ENCODE measurements around the gene SSTR1. TPM values are rescaled to one million over a fixed set of nuclear protein-coding genes. Genes with fewer than 3 reads are reported as not detected.

The SSTR1 gene
- total RNA-seq, 4 donors from 2014 or later = 0.19 to 0.67 TPM; not detected in 2

DNA sequence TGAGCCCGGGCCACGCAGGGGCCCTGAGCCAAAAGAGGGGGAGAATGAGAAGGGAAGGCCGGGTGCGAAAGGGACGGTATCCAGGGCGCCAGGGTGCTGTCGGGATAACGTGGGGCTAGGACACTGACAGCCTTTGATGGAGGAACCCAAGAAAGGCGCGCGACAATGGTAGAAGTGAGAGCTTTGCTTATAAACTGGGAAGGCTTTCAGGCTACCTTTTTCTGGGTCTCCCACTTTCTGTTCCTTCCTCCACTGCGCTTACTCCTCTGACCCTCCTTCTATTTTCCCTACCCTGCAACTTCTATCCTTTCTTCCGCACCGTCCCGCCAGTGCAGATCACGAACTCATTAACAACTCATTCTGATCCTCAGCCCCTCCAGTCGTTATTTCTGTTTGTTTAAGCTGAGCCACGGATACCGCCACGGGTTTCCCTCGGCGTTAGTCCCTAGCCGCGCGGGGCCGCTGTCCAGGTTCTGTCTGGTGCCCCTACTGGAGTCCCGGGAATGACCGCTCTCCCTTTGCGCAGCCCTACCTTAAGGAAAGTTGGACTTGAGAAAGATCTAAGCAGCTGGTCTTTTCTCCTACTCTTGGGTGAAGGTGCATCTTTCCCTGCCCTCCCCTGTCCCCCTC is 3.0 kb downstream of the SSTR1 start:
- 4 to 10% methylated on average over 18 to 27 of the region's 29 CpGs for WGBS, 2 donors
- H3K27ac ChIP-seq = no peak overlapping the region
- no peak for TF ChIP-seq POLR2A (IDR thresholded peaks at IDR 0.05)
- TF ChIP-seq, protein P1, sequence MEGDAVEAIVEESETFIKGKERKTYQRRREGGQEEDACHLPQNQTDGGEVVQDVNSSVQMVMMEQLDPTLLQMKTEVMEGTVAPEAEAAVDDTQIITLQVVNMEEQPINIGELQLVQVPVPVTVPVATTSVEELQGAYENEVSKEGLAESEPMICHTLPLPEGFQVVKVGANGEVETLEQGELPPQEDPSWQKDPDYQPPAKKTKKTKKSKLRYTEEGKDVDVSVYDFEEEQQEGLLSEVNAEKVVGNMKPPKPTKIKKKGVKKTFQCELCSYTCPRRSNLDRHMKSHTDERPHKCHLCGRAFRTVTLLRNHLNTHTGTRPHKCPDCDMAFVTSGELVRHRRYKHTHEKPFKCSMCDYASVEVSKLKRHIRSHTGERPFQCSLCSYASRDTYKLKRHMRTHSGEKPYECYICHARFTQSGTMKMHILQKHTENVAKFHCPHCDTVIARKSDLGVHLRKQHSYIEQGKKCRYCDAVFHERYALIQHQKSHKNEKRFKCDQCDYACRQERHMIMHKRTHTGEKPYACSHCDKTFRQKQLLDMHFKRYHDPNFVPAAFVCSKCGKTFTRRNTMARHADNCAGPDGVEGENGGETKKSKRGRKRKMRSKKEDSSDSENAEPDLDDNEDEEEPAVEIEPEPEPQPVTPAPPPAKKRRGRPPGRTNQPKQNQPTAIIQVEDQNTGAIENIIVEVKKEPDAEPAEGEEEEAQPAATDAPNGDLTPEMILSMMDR (IDR thresholded peaks at IDR 0.05) = no peak
- intact Hi-C loops (cut with DNase I) = no loop called here
- H3K36me3 ChIP-seq = no peaks in the 10 kb centered on the region
- peaks cover 6 to 44% (median 21%) of the 10 kb centered on the region in 3 donors for H3K4me1 ChIP-seq
- H3K27me3 ChIP-seq = peaks cover 0 to 68% (median 12%) of the 10 kb centered on the region in 4 donors
- no peaks in the 10 kb centered on the region for H3K9me3 ChIP-seq
- peak overlapping the region in 3 of 4 donors; percentile 39 to 61 (median 42) for H3K4me3 ChIP-seq
- DNase-seq = no peak

DNA sequence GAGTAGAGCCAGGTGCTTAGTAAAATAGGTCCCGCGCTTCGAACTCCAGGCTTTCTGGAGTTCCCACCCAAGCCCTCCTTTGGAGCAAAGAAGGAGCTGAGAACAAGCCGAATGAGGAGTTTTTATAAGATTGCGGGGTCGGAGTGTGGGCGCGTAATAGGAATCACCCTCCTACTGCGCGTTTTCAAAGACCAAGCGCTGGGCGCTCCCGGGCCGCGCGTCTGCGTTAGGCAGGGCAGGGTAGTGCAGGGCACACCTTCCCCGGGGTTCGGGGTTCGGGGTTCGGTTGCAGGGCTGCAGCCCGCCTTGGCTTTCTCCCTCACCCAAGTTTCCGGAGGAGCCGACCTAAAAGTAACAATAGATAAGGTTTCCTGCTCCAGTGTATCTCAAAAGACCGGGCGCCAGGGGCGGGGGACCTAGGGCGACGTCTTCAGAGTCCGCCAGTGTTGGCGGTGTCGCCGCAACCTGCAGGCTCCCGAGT is 3.6 kb downstream of the SSTR1 start:
- Histone ChIP-seq H3K27ac (no peak overlapping the region), H3K4me1 (peaks cover 6 to 44% (median 21%) of the 10 kb centered on the region in 3 donors), H3K9me3 (no peaks in the 10 kb centered on the region), H3K36me3 (no peaks in the 10 kb centered on the region), H3K4me3 (peak overlapping the region in 3 of 4 donors; percentile 39 to 61 (median 42)), H3K27me3 (peaks cover 0 to 63% (median 12%) of the 10 kb centered on the region in 4 donors)
- intact Hi-C loops (cut with DNase I) = no loop called here
- no peak for DNase-seq
- 13 to 16% methylated on average over 8 to 26 of the region's 34 CpGs for WGBS, 2 donors
- TF ChIP-seq, protein P1 (IDR thresholded peaks at IDR 0.05) = no peak
- TF ChIP-seq POLR2A (IDR thresholded peaks at IDR 0.05) = no peak

DNA sequence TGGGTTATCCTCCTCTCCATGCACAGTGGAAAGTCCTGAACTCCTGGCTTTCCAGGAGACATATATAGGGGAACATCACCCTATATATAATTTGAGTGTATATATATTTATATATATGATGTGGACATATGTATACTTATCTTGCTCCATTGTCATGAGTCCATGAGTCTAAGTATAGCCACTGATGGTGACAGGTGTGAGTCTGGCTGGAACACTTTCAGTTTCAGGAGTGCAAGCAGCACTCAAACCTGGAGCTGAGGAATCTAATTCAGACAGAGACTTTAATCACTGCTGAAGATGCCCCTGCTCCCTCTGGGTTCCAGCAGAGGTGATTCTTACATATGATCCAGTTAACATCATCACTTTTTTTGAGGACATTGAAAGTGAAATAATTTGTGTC is 4.4 kb downstream of the SSTR1 start:
- no peak overlapping the region for H3K4me3 ChIP-seq
- TF ChIP-seq, protein P1 (IDR thresholded peaks at IDR 0.05) = no peak
- no peak for TF ChIP-seq POLR2A (IDR thresholded peaks at IDR 0.05)
- intact Hi-C loops (cut with DNase I) = no loop called here
- no peaks in the 10 kb centered on the region for H3K36me3 ChIP-seq
- H3K27me3 ChIP-seq = peaks cover 0 to 55% (median 10%) of the 10 kb centered on the region in 4 donors
- no peak overlapping the region for H3K27ac ChIP-seq
- no peak for DNase-seq
- H3K4me1 ChIP-seq = peaks cover 6 to 44% (median 21%) of the 10 kb centered on the region in 3 donors
- H3K9me3 ChIP-seq = no peaks in the 10 kb centered on the region

DNA sequence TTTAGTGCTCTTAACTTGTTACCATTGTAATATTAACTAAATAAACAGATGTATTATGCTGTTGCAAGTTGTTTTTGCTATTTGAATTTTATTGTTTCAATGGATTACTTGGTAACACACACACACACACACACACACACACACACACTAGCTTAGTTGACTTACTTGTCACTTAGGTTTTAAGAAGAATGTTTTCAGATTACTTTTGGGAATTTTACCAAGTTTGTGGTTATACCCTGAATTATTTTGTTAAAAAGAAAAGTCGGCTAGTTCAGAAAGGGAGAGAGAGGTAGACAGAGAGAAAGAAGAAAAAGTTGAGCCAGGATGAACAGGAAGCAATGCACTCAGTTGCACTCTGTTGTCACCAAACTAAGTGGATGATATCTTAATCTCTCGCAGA is 5.3 kb downstream of the SSTR1 start:
- 70 to 79% methylated on average over 2 of the region's 2 CpGs for WGBS, 2 donors
- Histone ChIP-seq H3K4me3 (no peak overlapping the region), H3K9me3 (no peaks in the 10 kb centered on the region), H3K27ac (no peak overlapping the region), H3K4me1 (peaks cover 4 to 38% (median 21%) of the 10 kb centered on the region in 3 donors), H3K36me3 (no peaks in the 10 kb centered on the region), H3K27me3 (peaks cover 0 to 46% (median 10%) of the 10 kb centered on the region in 4 donors)
- no peak for DNase-seq
- intact Hi-C loops (cut with DNase I) = no loop called here
- TF ChIP-seq POLR2A (IDR thresholded peaks at IDR 0.05) = no peak
- TF ChIP-seq, protein P1 (IDR thresholded peaks at IDR 0.05) = no peak

DNA sequence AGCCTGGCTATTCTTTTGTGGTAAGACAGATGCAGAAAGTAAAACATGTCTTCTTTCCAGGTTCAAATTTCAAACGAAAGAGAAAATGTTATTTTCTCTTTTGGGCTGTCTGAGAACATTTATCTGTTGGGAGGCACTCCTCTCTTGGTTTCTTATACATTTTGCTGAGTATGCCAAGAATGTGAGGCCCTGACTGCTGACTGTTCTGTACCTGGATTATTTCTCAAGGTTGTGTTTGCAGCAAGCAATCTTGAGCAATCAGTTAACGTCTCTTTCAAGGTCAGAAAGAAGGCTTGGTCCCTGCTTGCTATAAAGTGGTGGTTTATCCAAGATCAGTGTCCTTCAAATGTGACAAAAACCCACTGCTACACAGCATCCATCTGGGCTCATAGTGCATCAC is 9.8 kb downstream of the SSTR1 start:
- no peak overlapping the region for H3K27ac ChIP-seq
- peaks cover 0 to under 1% (median 0%) of the 10 kb centered on the region in 4 donors for H3K27me3 ChIP-seq
- DNase-seq = no peak
- WGBS, 2 donors = 50 to 62% methylated on average over 2 of the region's 2 CpGs
- H3K4me1 ChIP-seq = no peaks in the 10 kb centered on the region
- no peaks in the 10 kb centered on the region for H3K9me3 ChIP-seq
- H3K36me3 ChIP-seq = no peaks in the 10 kb centered on the region
- H3K4me3 ChIP-seq = no peak overlapping the region
- intact Hi-C loops (cut with DNase I) = no loop called here
- TF ChIP-seq, protein P1 (IDR thresholded peaks at IDR 0.05) = no peak
- no peak for TF ChIP-seq POLR2A (IDR thresholded peaks at IDR 0.05)

Data from esophagus squamous epithelium (tissue), 5 donors.